Mesenchymal stem cell (in vitro differentiated cells and primary cell): ENCODE data around the gene PRX.
A peak's percentile ranks its signal among the peaks of the same experiment; 100 is the strongest.

ENCODE experiments used
- DNase-seq: peaks from one replicate; pipeline ENCODE4 v3.0.0-alpha.2; 2013
- H2AFZ ChIP-seq: one replicate; pipeline ENCODE4 v1.6.1; 2013; ENCODE audit warnings: low read depth, mild to moderate bottlenecking, control low read depth, inconsistent platforms, low read length, moderate library complexity
- H2AK5ac ChIP-seq: 2 replicates; pipeline ENCODE4 v1.6.1; 2013; ENCODE audit warnings: low read length, moderate library complexity, mild to moderate bottlenecking, inconsistent platforms; ENCODE audit not compliant: severe bottlenecking
- H2BK120ac ChIP-seq: one replicate; pipeline ENCODE4 v1.6.1; 2013; ENCODE audit warnings: low read depth, mild to moderate bottlenecking, inconsistent platforms, low read length, moderate library complexity
- H2BK12ac ChIP-seq, 2 experiments: one replicate each; pipeline ENCODE4 v1.6.1; 2013; ENCODE audit warnings: inconsistent platforms in 2 of 2, low read length in 2 of 2, mild to moderate bottlenecking in 2 of 2, moderate library complexity in 2 of 2, control low read depth in 1 of 2
- H2BK15ac ChIP-seq: one replicate; pipeline ENCODE4 v1.6.1; 2013; ENCODE audit warnings: mild to moderate bottlenecking, low read depth, inconsistent platforms; ENCODE audit not compliant: poor library complexity, severe bottlenecking
- H2BK5ac ChIP-seq: 2 replicates; pipeline ENCODE4 v1.6.1; 2013; ENCODE audit warnings: low read depth, mild to moderate bottlenecking, low read length, control low read depth, inconsistent platforms; ENCODE audit not compliant: poor library complexity, severe bottlenecking
- H3K14ac ChIP-seq, 2 experiments: one replicate each; pipeline ENCODE4 v1.6.1; 2013; ENCODE audit warnings: inconsistent platforms in 2 of 2, low read length in 2 of 2, control low read depth in 1 of 2, mild to moderate bottlenecking in 1 of 2, moderate library complexity in 1 of 2
- H3K18ac ChIP-seq, 2 experiments: one replicate each; pipeline ENCODE4 v1.6.1; 2013; ENCODE audit warnings: inconsistent platforms in 2 of 2, low read length in 2 of 2, control low read depth in 1 of 2, low read depth in 1 of 2, mild to moderate bottlenecking in 1 of 2
- H3K23ac ChIP-seq, 2 experiments: one replicate each; pipeline ENCODE4 v1.6.1; 2013; ENCODE audit warnings: inconsistent platforms in 2 of 2, low read length in 2 of 2, mild to moderate bottlenecking in 2 of 2, moderate library complexity in 2 of 2, control low read depth in 1 of 2
- H3K27ac ChIP-seq: 2 replicates; pipeline ENCODE4 v1.5.1; 2013; ENCODE audit warnings: mild to moderate bottlenecking, moderate library complexity, low read length, control low read depth, inconsistent platforms; ENCODE audit not compliant: poor library complexity, severe bottlenecking
- H3K27me3 ChIP-seq, 2 experiments: 2 replicates each; pipeline versions ENCODE4 v1.6.1 to v1.7.0; 2013; ENCODE audit warnings: low read length in 2 of 2, mild to moderate bottlenecking in 2 of 2, moderate library complexity in 2 of 2, control low read depth in 1 of 2, inconsistent platforms in 1 of 2; ENCODE audit not compliant: control insufficient read depth in 1 of 2, insufficient read depth in 1 of 2
- H3K36me3 ChIP-seq, 2 experiments: 2 replicates each; pipeline versions ENCODE4 v1.6.1 to v1.7.0; 2013; ENCODE audit warnings: low read length in 2 of 2, control low read depth in 1 of 2, inconsistent platforms in 1 of 2, low read depth in 1 of 2, mild to moderate bottlenecking in 1 of 2; ENCODE audit not compliant: insufficient read depth in 2 of 2, control insufficient read depth in 1 of 2
- H3K4ac ChIP-seq, 2 experiments: one replicate each; pipeline ENCODE4 v1.6.1; 2013; ENCODE audit warnings: inconsistent platforms in 2 of 2, low read length in 2 of 2, mild to moderate bottlenecking in 2 of 2, moderate library complexity in 2 of 2, control low read depth in 1 of 2, low read depth in 1 of 2
- H3K4me1 ChIP-seq: 2 replicates; pipeline ENCODE4 v1.6.1; 2013; ENCODE audit warnings: low read depth, low read length, control low read depth; ENCODE audit not compliant: control insufficient read depth, insufficient read depth
- H3K4me2 ChIP-seq: 2 replicates; pipeline ENCODE4 v1.6.1; 2013; ENCODE audit warnings: low read length, mild to moderate bottlenecking, inconsistent platforms; ENCODE audit not compliant: poor library complexity, severe bottlenecking
- H3K4me3 ChIP-seq, 2 experiments: 2 replicates each; pipeline versions ENCODE4 v1.5.1 to v1.7.0; 2013; ENCODE audit warnings: low read length in 2 of 2, mild to moderate bottlenecking in 2 of 2, control low read depth in 1 of 2, low read depth in 1 of 2; ENCODE audit not compliant: insufficient read depth in 1 of 2
- H3K79me1 ChIP-seq: replicated peaks from 2 replicates; pipeline ENCODE4 v1.6.1; 2013; ENCODE audit warnings: mild to moderate bottlenecking, control low read depth, low read length, inconsistent platforms; ENCODE audit not compliant: poor library complexity, severe bottlenecking
- H3K9ac ChIP-seq: 2 replicates; pipeline ENCODE4 v1.7.0; 2013; ENCODE audit warnings: mild to moderate bottlenecking, low read length, moderate library complexity
- H3K9me3 ChIP-seq: 2 replicates; pipeline ENCODE4 v1.7.0; 2013; ENCODE audit warnings: mild to moderate bottlenecking, low read length; ENCODE audit not compliant: control insufficient read depth
- H4K8ac ChIP-seq: one replicate; pipeline ENCODE4 v1.6.1; 2013; ENCODE audit warnings: inconsistent platforms, mild to moderate bottlenecking, low read length, moderate library complexity
- H4K91ac ChIP-seq: one replicate; pipeline ENCODE4 v1.6.1; 2013; ENCODE audit warnings: mild to moderate bottlenecking, low read length, inconsistent platforms
- WGBS: methylation state at CpG from one replicate; pipeline ENCODE4 v1.1.7; 2013; ENCODE audit warnings: mixed read lengths; 5-methylcytosine and 5-hydroxymethylcytosine counted together

Gene PRX

GRCh38 chr19:40376286-40376862, 36.8 kb downstream of the PRX start:
- Histone ChIP-seq H4K91ac (no peak overlapping the region), H3K4ac (no peak overlapping the region), H2BK12ac (no peak overlapping the region), H3K9ac (no peak overlapping the region), H2AK5ac (no peak overlapping the region), H4K8ac (peak overlapping the region; percentile 7), H3K18ac (no peak overlapping the region), H2BK120ac (no peak overlapping the region), H3K9me3 (no peaks in the 10 kb centered on the region), H3K4me1 (peaks cover 2% of the 10 kb centered on the region), H2BK5ac (no peak overlapping the region), H3K23ac (no peak overlapping the region), H3K27ac (no peak overlapping the region), H3K79me1 (peaks cover 19% of the 10 kb centered on the region), H3K36me3 (peaks cover 64 to 92% of the 10 kb centered on the region in 2 experiments), H3K14ac (no peak overlapping the region), H2AFZ (no peak overlapping the region), H2BK15ac (no peak overlapping the region), H3K4me3 (no peak overlapping the region), H3K27me3 (no peaks in the 10 kb centered on the region), H3K4me2 (no peak overlapping the region)
- 97% methylated on average over 17 of the region's 17 CpGs for WGBS
- no peak for DNase-seq

- no peak overlapping the region for H3K4me2 ChIP-seq
- no peak overlapping the region for H2BK5ac ChIP-seq
- no peak overlapping the region for H2AFZ ChIP-seq
- no peak overlapping the region for H3K4ac ChIP-seq
- H4K8ac ChIP-seq = no peak overlapping the region
- no peak overlapping the region for H2BK120ac ChIP-seq
- no peak overlapping the region for H2BK12ac ChIP-seq
- H3K36me3 ChIP-seq = peaks cover 74 to 89% of the 10 kb centered on the region in 2 experiments
- no peak overlapping the region for H2BK15ac ChIP-seq
- no peaks in the 10 kb centered on the region for H3K9me3 ChIP-seq
- no peak overlapping the region for H3K18ac ChIP-seq
- no peak overlapping the region for H3K14ac ChIP-seq
- no peak overlapping the region for H3K4me3 ChIP-seq
- H3K27ac ChIP-seq = no peak overlapping the region
- H3K27me3 ChIP-seq = no peaks in the 10 kb centered on the region
- 96% methylated on average over 6 of the region's 7 CpGs for WGBS
- peaks cover 2% of the 10 kb centered on the region for H3K4me1 ChIP-seq
- DNase-seq = no peak
- H3K23ac ChIP-seq = no peak overlapping the region
- no peak overlapping the region for H2AK5ac ChIP-seq
- no peak overlapping the region for H3K9ac ChIP-seq
- no peak overlapping the region for H4K91ac ChIP-seq
- peaks cover 33% of the 10 kb centered on the region for H3K79me1 ChIP-seq
These were observed 39.1 kb downstream of the PRX start for GRCh38 chr19:40374084-40374483.

DNA sequence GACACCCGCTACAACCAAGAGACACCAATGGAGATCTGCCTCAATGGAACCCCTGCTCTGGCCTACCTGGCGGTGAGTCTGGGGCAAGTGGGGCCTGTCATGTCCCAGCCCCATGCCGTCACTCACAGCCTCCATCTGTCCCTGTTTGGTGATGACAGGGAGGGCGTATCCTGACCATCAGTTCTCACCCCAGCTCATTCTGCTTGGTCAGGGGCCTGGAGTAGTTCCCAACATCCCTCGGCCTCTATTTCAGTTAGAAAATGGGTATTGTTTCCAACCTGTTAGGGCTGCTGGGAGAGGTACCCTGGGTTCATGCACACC, 41.4 kb downstream of the PRX start:
- no peak overlapping the region for H2BK5ac ChIP-seq
- no peak overlapping the region for H2AK5ac ChIP-seq
- H3K27ac ChIP-seq = no peak overlapping the region
- H4K8ac ChIP-seq = no peak overlapping the region
- no peak overlapping the region for H2BK15ac ChIP-seq
- H3K14ac ChIP-seq = no peak overlapping the region
- H2BK120ac ChIP-seq = no peak overlapping the region
- H3K27me3 ChIP-seq = no peaks in the 10 kb centered on the region
- H3K4me3 ChIP-seq = no peak overlapping the region
- H3K4me1 ChIP-seq = peaks cover 14% of the 10 kb centered on the region
- H3K4me2 ChIP-seq = no peak overlapping the region
- no peak overlapping the region for H2AFZ ChIP-seq
- peaks cover 77 to 80% of the 10 kb centered on the region in 2 experiments for H3K36me3 ChIP-seq
- H4K91ac ChIP-seq = peak overlapping the region; percentile 7
- no peak overlapping the region for H2BK12ac ChIP-seq
- no peak overlapping the region for H3K23ac ChIP-seq
- no peaks in the 10 kb centered on the region for H3K9me3 ChIP-seq
- H3K4ac ChIP-seq = no peak overlapping the region
- H3K9ac ChIP-seq = no peak overlapping the region
- no peak overlapping the region for H3K18ac ChIP-seq
- peaks cover 45% of the 10 kb centered on the region for H3K79me1 ChIP-seq
- no peak for DNase-seq
- 97% methylated on average over 5 of the region's 5 CpGs for WGBS

DNA sequence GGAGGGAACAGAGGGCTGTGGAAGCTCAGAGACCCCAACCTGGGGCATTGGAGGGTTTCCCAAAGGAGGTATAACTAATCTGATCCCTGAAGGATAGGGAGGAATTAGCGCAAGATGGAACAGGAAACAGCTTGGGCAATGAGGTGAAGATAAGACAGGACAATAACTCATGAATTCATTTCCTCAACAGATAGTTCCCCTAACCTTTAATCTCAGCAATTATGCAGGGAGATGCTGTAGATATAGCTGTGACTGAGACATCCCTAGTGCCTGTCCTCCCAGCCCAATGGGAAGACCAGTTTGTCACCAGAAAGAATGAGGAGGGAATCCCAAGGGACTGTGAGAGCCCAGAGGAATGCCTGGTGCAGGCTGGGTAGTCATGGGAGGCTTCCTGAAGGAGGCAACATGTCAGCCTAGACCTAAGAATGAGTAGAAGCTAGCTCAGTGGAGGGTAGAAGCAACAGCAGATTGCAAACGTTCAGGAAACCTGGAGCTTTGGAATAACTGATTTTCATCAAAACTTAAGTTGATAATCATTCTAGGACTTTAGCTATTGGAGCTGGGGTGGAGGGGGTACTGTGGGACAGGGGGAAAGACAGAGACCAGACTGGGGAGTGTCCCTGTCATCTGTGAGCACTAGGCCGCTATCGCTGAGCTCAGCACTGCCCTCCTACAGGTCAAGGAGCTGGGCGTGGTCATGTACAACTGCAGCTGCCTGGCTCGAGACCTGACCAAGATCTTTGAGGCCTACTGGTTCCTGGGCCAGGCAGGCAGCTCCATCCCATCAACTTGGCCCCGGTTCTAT, 42.0 kb downstream of the PRX start:
- Histone ChIP-seq H3K9me3 (no peaks in the 10 kb centered on the region), H3K9ac (no peak overlapping the region), H2BK120ac (no peak overlapping the region), H2BK5ac (no peak overlapping the region), H3K79me1 (peaks cover 42% of the 10 kb centered on the region), H3K36me3 (peaks cover 72 to 81% of the 10 kb centered on the region in 2 experiments), H4K8ac (no peak overlapping the region), H4K91ac (peak overlapping the region; percentile 7), H3K27me3 (no peaks in the 10 kb centered on the region), H3K18ac (no peak overlapping the region), H2BK12ac (no peak overlapping the region), H3K4me3 (no peak overlapping the region), H2AFZ (no peak overlapping the region), H3K4me2 (no peak overlapping the region), H3K23ac (no peak overlapping the region), H2AK5ac (no peak overlapping the region), H2BK15ac (no peak overlapping the region), H3K4me1 (peaks cover 20% of the 10 kb centered on the region), H3K27ac (no peak overlapping the region), H3K4ac (no peak overlapping the region), H3K14ac (no peak overlapping the region)
- WGBS = 98% methylated on average over 6 of the region's 7 CpGs
- DNase-seq = no peak
